GM18505 (cell line): Measurements from ENCODE around the gene FANCF.
A peak's percentile ranks its signal among the peaks of the same experiment; 100 is the strongest.

Source experiments
- ATAC-seq: cut with Tn5 transposase; IDR thresholded peaks from one replicate; pipeline ENCODE4 v1.9.1; 2021; ENCODE audit not compliant: unreplicated experiment
- POLR2A ChIP-seq: IDR thresholded peaks from 4 replicates; pipeline ENCODE4 v1.6.1; 2011; ENCODE audit warnings: borderline replicate concordance; ENCODE audit not compliant: insufficient read depth, insufficient read length; ENCODE audit errors: extremely low read depth

The FANCF gene

GRCh38 chr11:22641559-22641958, 15.9 kb upstream of the FANCF start:
- TF ChIP-seq POLR2A = no peak
- ATAC-seq = no peak

GRCh38 chr11:22640862-22641261, 15.2 kb upstream of the FANCF start:
- no peak for ATAC-seq
- TF ChIP-seq POLR2A = no peak

GRCh38 chr11:22635689-22636088, 10.1 kb upstream of the FANCF start:
- no peak for ATAC-seq

GRCh38 chr11:22634897-22635629, 9.4 kb upstream of the FANCF start:
- no peak for ATAC-seq

More at GRCh38 chr11:22635689-22636088, 10.1 kb upstream of the FANCF start:
- no peak for TF ChIP-seq POLR2A

GRCh38 chr11:22633354-22633902, 7.8 kb upstream of the FANCF start:
- ATAC-seq = no peak
- no peak for TF ChIP-seq POLR2A

More at GRCh38 chr11:22634897-22635629, 9.4 kb upstream of the FANCF start:
- no peak for TF ChIP-seq POLR2A

- no peak for TF ChIP-seq POLR2A
- ATAC-seq = no peak
Observed at GRCh38 chr11:22627421-22627820, 1.8 kb upstream of the FANCF start.

GRCh38 chr11:22626573-22627239, 1.1 kb upstream of the FANCF start:
- ATAC-seq = no peak
- TF ChIP-seq POLR2A = no peak

- peak; percentile 62 for ATAC-seq
- TF ChIP-seq POLR2A = no peak
Observed at GRCh38 chr11:22624742-22625447, 728 bp downstream of the FANCF start.

GRCh38 chr11:22617868-22618267, 7.8 kb downstream of the FANCF start:
- no peak for TF ChIP-seq POLR2A
- ATAC-seq = no peak

- no peak for ATAC-seq
- TF ChIP-seq POLR2A = no peak
Observed at GRCh38 chr11:22603933-22604332, 21.7 kb downstream of the FANCF start.

GRCh38 chr11:22602504-22602903, 23.1 kb downstream of the FANCF start:
- no peak for TF ChIP-seq POLR2A
- ATAC-seq = no peak

GRCh38 chr11:22599458-22599857, 26.2 kb downstream of the FANCF start:
- TF ChIP-seq POLR2A = no peak
- no peak for ATAC-seq

- ATAC-seq = no peak
- no peak for TF ChIP-seq POLR2A
Observed at GRCh38 chr11:22597062-22597461, 28.6 kb downstream of the FANCF start.

- no peak for ATAC-seq
- no peak for TF ChIP-seq POLR2A
Observed at GRCh38 chr11:22584976-22585375, 40.6 kb downstream of the FANCF start.

- ATAC-seq = no peak
- no peak for TF ChIP-seq POLR2A
Observed at GRCh38 chr11:22583963-22584492, 41.6 kb downstream of the FANCF start.
